GM23338 (cell line): ENCODE results near the gene WWC1. TPM values are rescaled to one million over a fixed set of nuclear protein-coding genes. Genes with fewer than 3 reads are reported as not detected.

Experiments used
- ATAC-seq: fragments of 200-7000 bp; cut with Tn5 transposase; 3 replicates; pipeline ENCODE4 v1.9.1; 2020
- DNase-seq: peaks from one replicate; pipeline ENCODE4 v3.0.0-alpha.2; 2015; ENCODE audit warnings: low spot score
- H2AFZ ChIP-seq: fragments of 200-600 bp; sonication (generic); 2 replicates; pipeline ENCODE4 v1.8.0; 2016; ENCODE audit warnings: antibody characterized with exemption, mild to moderate bottlenecking, moderate library complexity
- H3F3A ChIP-seq: fragments of 200-600 bp; sonication (generic); replicated peaks from 2 replicates; pipeline ENCODE4 v1.8.0; 2017; ENCODE audit warnings: antibody characterized with exemption, mixed run types, low read depth
- H3K27ac ChIP-seq: fragments of 200-600 bp; sonication (generic); 2 replicates; pipeline ENCODE4 v1.6.1; 2016; ENCODE audit warnings: low read depth
- H3K27me3 ChIP-seq: fragments of 200-600 bp; sonication (generic); 2 replicates; pipeline ENCODE4 v1.8.0; 2016; ENCODE audit warnings: mild to moderate bottlenecking, mixed run types, moderate library complexity; ENCODE audit not compliant: insufficient read depth
- H3K36me3 ChIP-seq: fragments of 200-600 bp; sonication (generic); 2 replicates; pipeline ENCODE4 v1.8.0; 2016; ENCODE audit warnings: mild to moderate bottlenecking; ENCODE audit not compliant: insufficient read depth
- H3K4me1 ChIP-seq: fragments of 200-600 bp; sonication (generic); 2 replicates; pipeline ENCODE4 v1.8.0; 2016; ENCODE audit warnings: mild to moderate bottlenecking, moderate library complexity; ENCODE audit not compliant: insufficient read depth
- H3K4me2 ChIP-seq: fragments of 200-600 bp; sonication (generic); 2 replicates; pipeline ENCODE4 v1.7.1; 2017; ENCODE audit warnings: mixed run types
- H3K4me3 ChIP-seq: fragments of 200-600 bp; sonication (generic); 2 replicates; pipeline ENCODE4 v1.6.1; 2016; ENCODE audit warnings: mixed run types
- H3K79me2 ChIP-seq: fragments of 200-600 bp; sonication (generic); replicated peaks from 2 replicates; pipeline ENCODE4 v1.8.0; 2017; ENCODE audit warnings: mild to moderate bottlenecking; ENCODE audit not compliant: insufficient read depth
- H3K9me2 ChIP-seq: fragments of 200-600 bp; sonication (generic); 2 replicates; pipeline ENCODE4 v1.8.0; 2017; ENCODE audit not compliant: insufficient read depth
- H4K20me1 ChIP-seq: fragments of 200-600 bp; sonication (generic); replicated peaks from 2 replicates; pipeline ENCODE4 v1.8.0; 2017; ENCODE audit warnings: mild to moderate bottlenecking; ENCODE audit not compliant: insufficient read depth
- H3K27ac Mint-ChIP-seq: 2 replicates; pipeline ENCODE4 v1.8.0; 2020; ENCODE audit warnings: inconsistent platforms, mild to moderate bottlenecking, moderate library complexity, mixed read lengths
- H3K27me3 Mint-ChIP-seq: 3 replicates; pipeline ENCODE4 v1.8.0; 2022; ENCODE audit warnings: low read depth, mild to moderate bottlenecking, moderate library complexity, mixed read lengths, inconsistent platforms; ENCODE audit not compliant: insufficient read depth, poor library complexity
- H3K36me3 Mint-ChIP-seq: 3 replicates; pipeline ENCODE4 v1.8.0; 2021; ENCODE audit warnings: low read depth, mild to moderate bottlenecking, inconsistent platforms, moderate library complexity, mixed read lengths
- H3K4me1 Mint-ChIP-seq: 3 replicates; pipeline ENCODE4 v1.8.0; 2020; ENCODE audit warnings: mild to moderate bottlenecking, inconsistent platforms, mixed read lengths
- H3K4me3 Mint-ChIP-seq: 3 replicates; pipeline ENCODE4 v1.8.0; 2021; ENCODE audit warnings: moderate library complexity, mild to moderate bottlenecking, inconsistent platforms, mixed read lengths
- H3K9me3 Mint-ChIP-seq: 3 replicates; pipeline ENCODE4 v1.8.0; 2020; ENCODE audit warnings: moderate library complexity, mild to moderate bottlenecking, inconsistent platforms, mixed read lengths
- CTCF ChIP-seq, 2 experiments: fragments of 200-600 bp in 1 of 2; sonication (generic) in 1 of 2; conservative IDR thresholded peaks; 2 replicates each; pipeline versions ENCODE4 v1.5.1 to v1.6.1; 2016 to 2017; ENCODE audit warnings: antibody characterized with exemption in 2 of 2, low read depth in 2 of 2, mild to moderate bottlenecking in 2 of 2, moderate library complexity in 1 of 2
- EZH2phosphoT487 ChIP-seq: fragments of 200-600 bp; sonication (generic); IDR thresholded peaks from one replicate; pipeline ENCODE4 v1.8.1; 2018; ENCODE audit warnings: antibody characterized with exemption; ENCODE audit not compliant: unreplicated experiment
- REST ChIP-seq: IDR thresholded peaks from one replicate; pipeline ENCODE4 v1.6.1; 2018; ENCODE audit warnings: antibody characterized with exemption; ENCODE audit not compliant: unreplicated experiment
- STAT1 ChIP-seq: IDR thresholded peaks from one replicate; pipeline ENCODE4 v1.6.1; 2016; ENCODE audit warnings: antibody characterized with exemption; ENCODE audit not compliant: unreplicated experiment
- ZNF331 ChIP-seq: fragments of 250-450 bp; sonication (Bioruptor Pico); IDR thresholded peaks from 2 replicates; pipeline ENCODE4 v1.5.0; 2020; ENCODE audit warnings: low read depth, mild to moderate bottlenecking, moderate library complexity
- polyA plus RNA-seq: library from polyadenylated mRNA; unstranded; fragments of >200 nt; fragmentation: Nextera tagmentation; extraction: Ambion mirVana; gene quantifications from 2 replicates; pipeline ENCODE4 v1.2.1, GENCODE V29; 2016
- total RNA-seq: library from RNA; depleted of rRNA; stranded (reverse); fragments of >200 nt; shearing (Covaris generic); gene quantifications from 2 replicates; pipeline ENCODE4 v1.2.3, GENCODE V29; 2014
- TF ChIP-seq, protein P1 (sequence below): IDR thresholded peaks from 2 replicates; pipeline ENCODE4 v1.6.1; 2016; ENCODE audit warnings: antibody characterized with exemption

The WWC1 gene
- total and polyA plus RNA-seq, 2 experiments from 2014 or later: 25.4 to 27.8 TPM

DNA sequence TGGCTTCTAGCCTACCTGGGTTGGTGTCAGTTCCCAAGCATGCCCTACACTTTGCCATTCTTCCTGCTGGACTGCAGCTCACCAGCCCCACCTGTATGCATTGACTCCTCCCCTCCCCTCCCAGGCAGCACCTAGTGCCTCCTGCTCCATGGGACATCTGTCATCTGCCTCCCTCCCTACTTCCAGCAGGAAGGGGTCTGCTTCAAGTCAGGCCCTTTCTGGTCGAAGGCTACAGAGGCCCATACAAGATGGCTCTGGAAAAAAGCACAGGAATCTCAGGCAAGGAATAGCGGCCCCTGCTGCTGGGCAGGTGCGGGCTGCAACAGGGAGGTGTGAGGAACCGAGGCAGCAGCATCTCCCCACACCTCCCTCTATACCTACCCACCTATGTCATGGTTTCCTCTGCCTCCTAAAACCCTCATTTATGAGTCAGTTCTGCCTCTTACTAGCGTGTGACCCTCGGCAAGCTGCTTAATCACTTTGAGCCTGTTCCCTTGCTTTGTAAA lies 19.7 kb downstream of the WWC1 start:
- Histone ChIP-seq H3K27ac (no peak overlapping the region), H3F3A (no peaks in the 10 kb centered on the region), H3K4me2 (no peak overlapping the region), H3K27me3 (peaks cover 10% of the 10 kb centered on the region), H3K36me3 (no peaks in the 10 kb centered on the region), H3K79me2 (peaks cover 41% of the 10 kb centered on the region), H4K20me1 (peaks cover 36% of the 10 kb centered on the region), H3K4me3 (no peak overlapping the region), H2AFZ (no peak overlapping the region), H3K9me2 (0 out of 2 replicates have a peak, but pooled peaks cover 3% of the 10 kb centered on the region), H3K4me1 (peaks cover 15% of the 10 kb centered on the region)
- Mint-ChIP-seq H3K27me3 (peaks cover 19% of the 10 kb centered on the region), H3K4me1 (peaks cover 26% of the 10 kb centered on the region), H3K9me3 (no peaks in the 10 kb centered on the region), H3K4me3 (no peak overlapping the region), H3K27ac (no peak overlapping the region), H3K36me3 (no peaks in the 10 kb centered on the region; the same call in 2 of the 3 replicates)
- TF ChIP-seq, protein P1, sequence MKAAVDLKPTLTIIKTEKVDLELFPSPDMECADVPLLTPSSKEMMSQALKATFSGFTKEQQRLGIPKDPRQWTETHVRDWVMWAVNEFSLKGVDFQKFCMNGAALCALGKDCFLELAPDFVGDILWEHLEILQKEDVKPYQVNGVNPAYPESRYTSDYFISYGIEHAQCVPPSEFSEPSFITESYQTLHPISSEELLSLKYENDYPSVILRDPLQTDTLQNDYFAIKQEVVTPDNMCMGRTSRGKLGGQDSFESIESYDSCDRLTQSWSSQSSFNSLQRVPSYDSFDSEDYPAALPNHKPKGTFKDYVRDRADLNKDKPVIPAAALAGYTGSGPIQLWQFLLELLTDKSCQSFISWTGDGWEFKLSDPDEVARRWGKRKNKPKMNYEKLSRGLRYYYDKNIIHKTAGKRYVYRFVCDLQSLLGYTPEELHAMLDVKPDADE: no peak
- peak; percentile 43 to 62 for TF ChIP-seq CTCF (conservative IDR thresholded peaks at IDR 0.05; ENCODE audit: low read depth in 2 of 2)
- ATAC-seq (peak; percentile 68), DNase-seq (peak; percentile 55)

- DNase-seq (no peak), ATAC-seq (no peak)
- 0 out of 2 replicates have a peak, but pooled peaks cover 3% of the 10 kb centered on the region for H3K9me2 ChIP-seq
- peaks cover 45% of the 10 kb centered on the region for H3K79me2 ChIP-seq
- Mint-ChIP-seq H3K27ac (no peak overlapping the region), H3K36me3 (no peaks in the 10 kb centered on the region; the same call in 2 of the 3 replicates), H3K27me3 (peaks cover 19% of the 10 kb centered on the region), H3K4me3 (no peak overlapping the region), H3K9me3 (no peaks in the 10 kb centered on the region), H3K4me1 (peaks cover 42% of the 10 kb centered on the region)
- no peak overlapping the region for H2AFZ ChIP-seq
- no peak overlapping the region for H3K4me2 ChIP-seq
- H4K20me1 ChIP-seq: peaks cover 42% of the 10 kb centered on the region
- no peaks in the 10 kb centered on the region for H3F3A ChIP-seq
- H3K4me3 ChIP-seq: no peak overlapping the region
- no peak overlapping the region for H3K27ac ChIP-seq
- H3K4me1 ChIP-seq: peaks cover 20% of the 10 kb centered on the region
- no peaks in the 10 kb centered on the region for H3K36me3 ChIP-seq
- peaks cover 10% of the 10 kb centered on the region for H3K27me3 ChIP-seq
- TF ChIP-seq REST (no peak), ZNF331 (CRISPR knock-in tag) (no peak), STAT1 (no peak), CTCF (conservative IDR thresholded peaks at IDR 0.05; ENCODE audit: low read depth in 2 of 2) (no peak), EZH2phosphoT487 (no peak)
Measured at GRCh38 chr5:168312606-168313295, 21.3 kb downstream of the WWC1 start.
